Measurements from ENCODE around the gene INSM1. TPM values are rescaled to one million over a fixed set of nuclear protein-coding genes. Genes with fewer than 3 reads are reported as not detected.

The INSM1 gene
- total and polyA plus RNA-seq, 10 of the 15 experiments (the other 5 are each of a cell fraction or from before 2014, with no cell fraction given): 0.03 to 0.11 (median 0.04) TPM; not detected in 7

DNA sequence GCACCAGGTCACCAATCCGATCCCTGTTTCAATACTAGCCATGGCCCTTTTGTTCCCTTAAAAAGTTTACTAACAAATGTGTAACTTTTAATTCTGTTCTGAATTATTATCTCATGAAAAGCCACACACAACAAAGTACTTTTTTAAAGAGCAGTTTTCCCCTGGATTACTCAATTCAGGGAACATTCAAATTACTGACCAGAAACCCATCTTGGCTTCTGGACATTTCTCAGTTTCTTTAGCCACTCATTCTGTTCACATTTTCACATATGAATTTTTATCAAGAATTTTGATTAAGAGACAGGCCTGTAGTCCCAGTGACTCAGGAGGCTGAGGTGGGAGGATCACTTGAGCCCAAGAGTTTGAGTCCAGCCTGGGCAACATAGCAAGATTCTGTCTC lies 47.4 kb downstream of the INSM1 start:
- ChIA-PET RAD21 (ENCODE audit: unreplicated experiment) (no interaction called here), POLR2A (no interaction called here), SMC1A (ENCODE audit: uncharacterized antibody, unreplicated experiment) (no interaction called here), CTCF (interaction anchor here (1.2 kb wide), 1 partner anchor 11 kb away, joined by 3 read pairs; no protein-coding TSS in a partner anchor)
- Histone ChIP-seq H2AFZ (ENCODE audit: control insufficient read depth, low read depth, low read length) (no peak overlapping the region), H3K27me3 (replicated peaks in 1 of 2; ENCODE audit: control insufficient read depth in 2 of 2, insufficient read depth in 2 of 2, low read length in 1 of 2) (no peaks in the 10 kb centered on the region), H3K79me2 (ENCODE audit: control insufficient read depth, insufficient read depth, low read length) (no peaks in the 10 kb centered on the region), H3K27ac (ENCODE audit: control insufficient read depth, insufficient read depth) (no peak overlapping the region), H3K4me1 (ENCODE audit: control insufficient read depth, insufficient read depth, low read length) (no peaks in the 10 kb centered on the region), H3K4me3 (no peak overlapping the region), H3K9me3 (replicated peaks; ENCODE audit: control insufficient read depth, insufficient read depth, low read length) (no peaks in the 10 kb centered on the region), H3K4me2 (ENCODE audit: control insufficient read depth, insufficient read depth) (no peak overlapping the region), H4K20me1 (ENCODE audit: control insufficient read depth, insufficient read depth) (no peaks in the 10 kb centered on the region), H3K36me3 (ENCODE audit: control insufficient read depth in 2 of 2, insufficient read depth in 2 of 2, low read length in 1 of 2) (no peaks in the 10 kb centered on the region), H3K9ac (ENCODE audit: control insufficient read depth, insufficient read depth, low read length) (no peak overlapping the region)
- DNase-seq (ENCODE audit: low read depth, low spot score): no peak
- no TSS peak for BruUV-seq (replicated peaks)
- WGBS (ENCODE audit: insufficient coverage, insufficient replicate concordance, low lambda C conversion rate, missing lambda C conversion rate): 95% methylated on average over 1 of the region's 1 CpG
- TF ChIP-seq EZH2 (IDR thresholded peaks at IDR 0.05; ENCODE audit: borderline replicate concordance, control insufficient read depth, low read depth, low read length) (no peak), YBX1 (IDR thresholded peaks at IDR 0.05) (no peak), SP1 (IDR thresholded peaks at IDR 0.05; ENCODE audit: low read depth, low read length) (no peak), ZNF217 (IDR thresholded peaks at IDR 0.05) (no peak), CHD2 (IDR thresholded peaks at IDR 0.05; ENCODE audit: borderline replicate concordance, low read depth, low read length) (no peak), HCFC1 (IDR thresholded peaks at IDR 0.05; ENCODE audit: low read length) (no peak), CEBPB (IDR thresholded peaks at IDR 0.05; ENCODE audit: borderline replicate concordance in 1 of 2, low read depth in 2 of 2, low read length in 2 of 2) (no peak), NFIC (IDR thresholded peaks at IDR 0.05; ENCODE audit: low read depth, low read length) (no peak), KAT2A (conservative IDR thresholded peaks at IDR 0.05; ENCODE audit: control insufficient read depth, low read depth, low read length) (no peak), HDAC2 (IDR thresholded peaks at IDR 0.05) (no peak), SUPT20H (IDR thresholded peaks at IDR 0.05; ENCODE audit: borderline replicate concordance, control insufficient read depth, low read depth, low read length) (no peak)
- TF ChIP-seq, protein P1, sequence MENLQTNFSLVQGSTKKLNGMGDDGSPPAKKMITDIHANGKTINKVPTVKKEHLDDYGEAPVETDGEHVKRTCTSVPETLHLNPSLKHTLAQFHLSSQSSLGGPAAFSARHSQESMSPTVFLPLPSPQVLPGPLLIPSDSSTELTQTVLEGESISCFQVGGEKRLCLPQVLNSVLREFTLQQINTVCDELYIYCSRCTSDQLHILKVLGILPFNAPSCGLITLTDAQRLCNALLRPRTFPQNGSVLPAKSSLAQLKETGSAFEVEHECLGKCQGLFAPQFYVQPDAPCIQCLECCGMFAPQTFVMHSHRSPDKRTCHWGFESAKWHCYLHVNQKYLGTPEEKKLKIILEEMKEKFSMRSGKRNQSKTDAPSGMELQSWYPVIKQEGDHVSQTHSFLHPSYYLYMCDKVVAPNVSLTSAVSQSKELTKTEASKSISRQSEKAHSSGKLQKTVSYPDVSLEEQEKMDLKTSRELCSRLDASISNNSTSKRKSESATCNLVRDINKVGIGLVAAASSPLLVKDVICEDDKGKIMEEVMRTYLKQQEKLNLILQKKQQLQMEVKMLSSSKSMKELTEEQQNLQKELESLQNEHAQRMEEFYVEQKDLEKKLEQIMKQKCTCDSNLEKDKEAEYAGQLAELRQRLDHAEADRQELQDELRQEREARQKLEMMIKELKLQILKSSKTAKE (IDR thresholded peaks at IDR 0.05; ENCODE audit: low read depth, poor library complexity, severe bottlenecking): no peak
- TF ChIP-seq, protein P2, sequence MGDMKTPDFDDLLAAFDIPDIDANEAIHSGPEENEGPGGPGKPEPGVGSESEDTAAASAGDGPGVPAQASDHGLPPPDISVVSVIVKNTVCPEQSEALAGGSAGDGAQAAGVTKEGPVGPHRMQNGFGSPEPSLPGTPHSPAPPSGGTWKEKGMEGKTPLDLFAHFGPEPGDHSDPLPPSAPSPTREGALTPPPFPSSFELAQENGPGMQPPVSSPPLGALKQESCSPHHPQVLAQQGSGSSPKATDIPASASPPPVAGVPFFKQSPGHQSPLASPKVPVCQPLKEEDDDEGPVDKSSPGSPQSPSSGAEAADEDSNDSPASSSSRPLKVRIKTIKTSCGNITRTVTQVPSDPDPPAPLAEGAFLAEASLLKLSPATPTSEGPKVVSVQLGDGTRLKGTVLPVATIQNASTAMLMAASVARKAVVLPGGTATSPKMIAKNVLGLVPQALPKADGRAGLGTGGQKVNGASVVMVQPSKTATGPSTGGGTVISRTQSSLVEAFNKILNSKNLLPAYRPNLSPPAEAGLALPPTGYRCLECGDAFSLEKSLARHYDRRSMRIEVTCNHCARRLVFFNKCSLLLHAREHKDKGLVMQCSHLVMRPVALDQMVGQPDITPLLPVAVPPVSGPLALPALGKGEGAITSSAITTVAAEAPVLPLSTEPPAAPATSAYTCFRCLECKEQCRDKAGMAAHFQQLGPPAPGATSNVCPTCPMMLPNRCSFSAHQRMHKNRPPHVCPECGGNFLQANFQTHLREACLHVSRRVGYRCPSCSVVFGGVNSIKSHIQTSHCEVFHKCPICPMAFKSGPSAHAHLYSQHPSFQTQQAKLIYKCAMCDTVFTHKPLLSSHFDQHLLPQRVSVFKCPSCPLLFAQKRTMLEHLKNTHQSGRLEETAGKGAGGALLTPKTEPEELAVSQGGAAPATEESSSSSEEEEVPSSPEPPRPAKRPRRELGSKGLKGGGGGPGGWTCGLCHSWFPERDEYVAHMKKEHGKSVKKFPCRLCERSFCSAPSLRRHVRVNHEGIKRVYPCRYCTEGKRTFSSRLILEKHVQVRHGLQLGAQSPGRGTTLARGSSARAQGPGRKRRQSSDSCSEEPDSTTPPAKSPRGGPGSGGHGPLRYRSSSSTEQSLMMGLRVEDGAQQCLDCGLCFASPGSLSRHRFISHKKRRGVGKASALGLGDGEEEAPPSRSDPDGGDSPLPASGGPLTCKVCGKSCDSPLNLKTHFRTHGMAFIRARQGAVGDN (IDR thresholded peaks at IDR 0.05): no peak
- in situ Hi-C loops (cut with MboI): no loop called here
- no peak for FAIRE-seq
- ATAC-seq: no peak
- intact Hi-C loops (cut with micrococcal nuclease; ENCODE audit: unreplicated experiment): no loop called here

Measured in GM12878 (cell line).